Erythroblast (primary cell): ENCODE results near the gene PLB1.

Experiments used
- DNase-seq, 2 experiments: peaks; one replicate each; lab custom pipeline; 2025; lab: John Stamatoyannopoulos, UW
- GATA1 ChIP-seq: IDR thresholded peaks from 2 replicates; pipeline ENCODE4 v1.6.1; 2011; ENCODE audit warnings: low read depth, mild to moderate bottlenecking, control low read depth, low read length, moderate library complexity
- POLR2A ChIP-seq: IDR thresholded peaks from 2 replicates; pipeline ENCODE4 v1.6.1; 2011; ENCODE audit warnings: mild to moderate bottlenecking, low read length

Gene PLB1

GRCh38 chr2:28581312-28581711 lies 85.5 kb downstream of the PLB1 start:
- no peak for TF ChIP-seq POLR2A
- DNase-seq, result no peak

- DNase-seq, result no peak
- no peak for TF ChIP-seq GATA1
- no peak for TF ChIP-seq POLR2A
Measured at GRCh38 chr2:28582152-28582551, 86.3 kb downstream of the PLB1 start.

GRCh38 chr2:28582595-28582994 lies 86.7 kb downstream of the PLB1 start:
- DNase-seq, result peak in 1 of 2 experiments; percentile 15
- TF ChIP-seq GATA1, result no peak
- TF ChIP-seq POLR2A, result no peak

DNA sequence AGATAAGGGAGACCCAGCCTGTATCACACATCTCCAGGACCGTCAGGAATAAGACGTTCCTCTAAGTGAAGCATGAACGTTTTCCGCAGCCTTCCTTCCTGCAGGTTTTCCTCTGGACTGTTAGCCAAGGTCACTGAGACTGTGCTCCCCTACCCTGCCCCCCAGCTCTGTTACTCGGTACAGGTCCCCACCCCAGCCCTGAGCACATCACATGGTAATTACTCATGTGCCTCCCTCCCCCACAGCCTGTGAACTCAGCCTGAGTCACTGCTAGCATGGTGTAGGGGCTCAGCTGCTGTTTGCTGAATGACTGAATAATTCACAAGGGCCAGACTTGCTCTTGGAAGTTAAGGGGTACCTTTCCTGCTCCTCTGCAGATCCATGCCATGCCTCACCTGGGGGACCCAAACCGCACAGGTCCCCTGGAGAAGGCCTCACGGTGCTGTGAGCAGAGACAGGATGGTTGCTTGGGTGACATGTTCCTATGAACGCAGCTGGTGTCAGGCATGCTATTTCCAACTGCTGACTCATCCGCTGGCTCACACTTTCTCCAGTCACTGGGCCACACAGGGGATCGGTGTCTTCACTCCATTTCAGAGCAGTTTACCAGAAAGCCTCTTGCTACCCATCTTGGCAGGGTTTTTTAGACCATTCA lies 88.2 kb downstream of the PLB1 start:
- peak; percentile 38 for TF ChIP-seq POLR2A
- TF ChIP-seq GATA1, result no peak
- DNase-seq, result peak; percentile 71 to 90

DNA sequence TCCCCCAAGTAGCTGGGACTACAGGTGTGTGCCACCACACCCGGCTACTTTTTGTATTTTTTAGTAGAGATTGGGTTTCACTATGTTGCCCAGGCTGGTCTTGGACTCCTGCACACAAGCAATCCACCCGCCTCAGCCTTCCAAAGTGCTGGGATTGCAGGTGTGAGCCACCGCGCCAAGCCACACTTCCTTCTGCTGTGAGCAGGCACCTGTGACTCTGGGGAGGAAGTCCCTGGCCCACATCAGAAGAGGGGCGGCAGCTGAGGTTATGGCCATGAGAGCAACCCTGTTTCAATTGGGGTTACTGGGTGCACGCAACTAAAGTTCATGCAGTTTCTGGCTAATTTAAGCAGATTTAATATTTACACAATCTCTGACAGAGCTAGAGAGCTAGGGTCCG lies 91.0 kb downstream of the PLB1 start:
- no peak for TF ChIP-seq POLR2A
- no peak for TF ChIP-seq GATA1
- no peak for DNase-seq

DNA sequence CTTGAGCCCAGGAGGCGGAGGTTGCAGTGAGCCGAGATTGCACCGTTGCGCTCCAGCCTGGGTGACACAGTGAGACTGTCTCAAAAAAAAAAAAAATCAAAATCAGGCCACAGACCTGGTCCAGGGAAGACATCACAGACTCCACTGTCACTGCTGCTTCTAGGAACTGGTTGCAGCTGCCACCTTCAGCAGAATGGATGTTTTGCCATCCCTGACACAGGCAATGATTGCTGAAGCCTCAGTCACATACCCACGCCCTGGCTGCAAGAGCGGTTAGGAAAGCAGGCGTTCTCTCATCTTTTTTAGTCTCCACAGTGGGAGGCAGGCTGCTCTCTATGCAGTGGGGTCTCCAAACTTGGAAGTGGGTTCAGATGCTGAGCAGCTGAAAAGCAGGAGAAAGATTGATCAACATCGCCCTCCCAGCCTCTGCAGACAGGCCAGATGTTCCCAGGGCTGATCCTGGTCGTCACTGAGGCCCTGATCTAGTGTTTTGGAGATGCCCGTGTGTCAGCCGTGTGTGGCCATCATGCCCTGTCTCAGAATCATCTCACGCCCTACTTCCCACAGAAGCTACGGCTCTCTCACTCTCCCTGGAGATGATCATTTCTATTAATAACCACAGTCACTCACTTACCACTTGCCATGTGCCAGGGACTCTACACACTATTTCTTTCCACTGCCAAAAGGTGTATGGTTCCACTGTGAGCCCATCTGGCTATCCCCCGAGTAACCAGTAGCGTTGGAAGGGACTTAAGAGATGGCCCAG lies 91.8 kb downstream of the PLB1 start:
- no peak for DNase-seq
- no peak for TF ChIP-seq GATA1
- no peak for TF ChIP-seq POLR2A

DNA sequence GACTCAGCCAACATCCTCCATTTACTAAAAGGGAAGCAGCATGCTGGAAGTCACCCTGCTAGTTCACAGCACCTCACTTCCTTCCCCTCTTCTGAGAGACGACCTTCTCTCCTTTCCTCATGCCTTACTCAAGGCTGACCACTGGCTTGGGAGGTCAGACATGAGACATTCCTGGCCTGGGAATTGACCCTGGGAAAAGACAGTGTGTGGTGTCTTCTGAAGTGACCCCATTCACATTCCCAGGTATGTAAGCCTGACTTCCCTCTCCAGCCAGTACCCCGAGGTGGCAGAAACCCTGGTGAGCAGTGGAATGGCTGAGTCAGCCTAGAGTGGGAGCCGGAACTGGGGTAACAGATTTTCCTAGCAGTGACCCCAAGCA lies 92.4 kb downstream of the PLB1 start:
- DNase-seq, result peak in 1 of 2 experiments; percentile 18

GRCh38 chr2:28589746-28590463 lies 94.0 kb downstream of the PLB1 start:
- TF ChIP-seq GATA1, result no peak
- no peak for TF ChIP-seq POLR2A
- DNase-seq, result no peak

More for the DNA sequence above, 92.4 kb downstream of the PLB1 start:
- TF ChIP-seq GATA1 (no peak), POLR2A (no peak)

GRCh38 chr2:28590496-28591301 lies 94.8 kb downstream of the PLB1 start:
- no peak for DNase-seq
- TF ChIP-seq GATA1 (no peak), POLR2A (no peak)

DNA sequence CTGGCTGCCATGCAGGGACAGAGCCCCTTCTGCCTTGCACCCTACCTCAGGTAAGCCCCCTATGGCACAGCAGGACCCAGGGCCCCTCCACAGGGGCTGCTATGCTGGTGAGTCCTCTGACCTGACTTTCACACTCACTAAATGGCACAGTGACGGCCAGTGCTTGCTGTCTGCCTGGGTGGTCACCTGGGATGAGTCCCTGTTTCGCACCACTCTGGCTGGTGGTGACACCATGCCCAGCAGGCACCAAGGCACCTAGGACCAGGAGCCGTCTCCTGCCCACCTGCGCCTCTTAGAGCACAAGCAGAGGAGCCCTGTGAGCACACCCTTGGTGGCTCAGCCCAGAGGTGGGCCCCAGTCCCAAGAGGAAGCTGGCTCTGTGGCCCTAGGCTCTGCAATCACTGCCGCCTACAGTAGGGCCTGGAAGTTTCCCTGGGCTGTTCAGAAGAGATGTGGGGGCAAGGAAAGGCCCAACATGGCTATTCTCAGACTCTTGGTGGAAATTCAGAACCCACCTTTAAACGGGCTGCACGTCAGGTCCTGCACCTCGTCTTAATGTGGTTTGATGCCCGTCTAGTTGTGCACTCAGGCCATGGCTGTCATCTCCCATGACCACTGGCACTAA lies 96.0 kb downstream of the PLB1 start:
- TF ChIP-seq POLR2A (no peak), GATA1 (no peak)
- DNase-seq, result no peak

- DNase-seq, result no peak
- no peak for TF ChIP-seq POLR2A
- no peak for TF ChIP-seq GATA1
Measured at GRCh38 chr2:28592481-28592880, 96.6 kb downstream of the PLB1 start.

GRCh38 chr2:28593160-28593755 lies 97.4 kb downstream of the PLB1 start:
- no peak for DNase-seq
- no peak for TF ChIP-seq POLR2A
- TF ChIP-seq GATA1, result no peak

DNA sequence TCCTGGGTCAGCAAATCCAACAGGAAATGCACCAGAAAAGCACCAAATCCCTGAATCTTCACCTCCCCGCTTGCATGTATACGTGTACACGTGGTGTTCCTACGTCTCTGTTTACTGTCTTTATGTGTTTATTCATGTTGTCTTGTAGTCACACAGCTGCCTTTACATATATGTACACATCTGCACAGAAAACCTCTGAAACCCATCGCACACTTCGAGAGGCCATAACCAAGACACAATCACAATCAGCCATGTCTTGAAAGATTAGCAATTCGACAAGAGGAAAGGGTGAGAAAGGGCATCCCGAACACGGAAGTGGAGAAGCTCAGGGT lies 98.1 kb downstream of the PLB1 start:
- no peak for DNase-seq
- TF ChIP-seq GATA1 (no peak), POLR2A (no peak)
